ENCODE measurements around the gene DSG1.
"Not testable (repeated sequence)": the region's sequence is repeated elsewhere in the genome, so short reads cannot be mapped to it uniquely, and the experiment has no call there.

The DSG1 gene

GRCh38 chr18:31317860-31318259 lies at the start of gene DSG1:
DSG1 (plus strand) TSS chr18:31318160; CDS start chr18:31318301, 141 bp downstream.
- no peak for DNase-seq (ENCODE audit: low read depth in 2 of 2)

DNA sequence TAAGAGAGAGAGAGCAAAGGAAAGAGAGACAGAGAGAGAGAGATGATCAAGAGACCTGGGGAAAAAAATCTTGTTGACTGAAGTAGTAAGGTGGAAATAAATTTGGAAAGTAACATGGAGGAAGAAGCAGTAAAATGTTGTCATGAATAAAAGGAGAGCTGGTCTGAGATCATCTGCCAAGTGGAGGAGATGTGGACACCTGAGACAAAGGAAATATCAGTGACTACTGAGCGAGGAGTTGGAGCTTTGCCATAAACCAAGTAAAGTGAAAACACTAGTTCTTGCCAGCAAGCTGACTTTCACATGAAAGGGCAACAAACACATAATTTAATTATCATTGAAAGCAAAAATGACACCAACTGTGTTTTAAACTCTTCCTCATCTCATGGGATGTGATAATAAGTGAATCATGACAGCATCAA lies 49.0 kb upstream of the DSG1 start:
- no peak for DNase-seq (ENCODE audit: low read depth in 2 of 2)

- no peak for DNase-seq (ENCODE audit: low read depth in 2 of 2)
Observed at GRCh38 chr18:31269566-31269965, 48.4 kb upstream of the DSG1 start.

GRCh38 chr18:31270578-31270977 lies 47.4 kb upstream of the DSG1 start:
- no peak for DNase-seq (ENCODE audit: low read depth in 2 of 2)

DNA sequence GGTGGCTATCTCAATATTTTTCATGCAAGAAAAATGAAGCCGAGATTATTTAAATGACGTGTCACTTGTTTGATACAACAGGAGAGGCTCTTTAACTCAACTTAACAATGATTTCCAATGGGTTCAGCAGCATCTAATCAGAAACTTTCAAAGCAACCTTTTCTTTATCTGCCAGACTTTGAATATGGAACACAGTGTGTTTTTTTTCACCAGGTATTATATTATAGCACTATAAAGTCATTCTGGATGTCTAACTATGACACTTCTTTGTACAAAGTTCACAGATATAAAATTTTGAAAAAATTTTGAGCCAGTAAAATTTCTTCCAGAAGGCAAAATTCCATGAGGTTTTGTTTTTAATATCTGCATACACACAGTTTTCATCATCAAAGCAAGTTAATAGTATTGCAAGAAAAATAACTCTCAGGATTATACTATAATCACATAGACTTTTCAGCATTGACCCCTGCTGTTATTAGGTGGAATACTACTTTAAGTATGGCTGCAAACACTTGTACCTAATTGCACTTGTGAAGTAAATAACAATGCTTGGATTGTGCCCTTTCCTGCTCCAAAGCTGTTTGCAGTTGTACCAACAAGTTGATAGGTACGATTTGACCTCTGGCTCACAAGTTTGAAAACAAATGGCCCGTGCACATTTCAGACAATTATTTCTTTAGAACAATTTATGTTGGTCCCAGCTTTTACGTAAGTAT lies 44.0 kb upstream of the DSG1 start:
- DNase-seq (ENCODE audit: low read depth in 2 of 2): no peak

GRCh38 chr18:31274931-31275330 lies 43.0 kb upstream of the DSG1 start:
- DNase-seq (ENCODE audit: low read depth in 2 of 2): no peak

- no peak for DNase-seq (ENCODE audit: low read depth in 2 of 2)
Observed at GRCh38 chr18:31275722-31276463, 42.1 kb upstream of the DSG1 start.

- DNase-seq (ENCODE audit: low read depth in 2 of 2): no peak
Observed at GRCh38 chr18:31278609-31279071, 39.3 kb upstream of the DSG1 start.

DNA sequence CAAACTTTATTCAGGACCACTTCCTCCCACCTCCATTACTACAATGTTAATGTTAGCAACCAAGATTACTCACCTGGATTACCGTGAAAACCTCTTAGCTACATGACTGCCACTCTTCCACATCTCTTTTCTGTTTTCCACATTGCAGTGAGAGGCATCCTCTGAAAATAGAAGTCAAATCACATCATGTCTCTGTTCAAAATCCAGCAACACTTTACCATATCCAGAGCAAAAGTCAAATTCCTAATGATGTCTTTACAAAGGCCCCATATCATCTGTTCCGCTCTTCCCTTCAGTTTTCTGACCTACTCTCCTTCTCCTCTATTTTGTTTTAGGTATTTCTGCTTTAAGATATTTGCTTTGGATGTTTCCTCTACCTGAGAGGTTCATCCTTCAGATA lies 37.5 kb upstream of the DSG1 start:
- DNase-seq (ENCODE audit: low read depth in 2 of 2): no peak

DNA sequence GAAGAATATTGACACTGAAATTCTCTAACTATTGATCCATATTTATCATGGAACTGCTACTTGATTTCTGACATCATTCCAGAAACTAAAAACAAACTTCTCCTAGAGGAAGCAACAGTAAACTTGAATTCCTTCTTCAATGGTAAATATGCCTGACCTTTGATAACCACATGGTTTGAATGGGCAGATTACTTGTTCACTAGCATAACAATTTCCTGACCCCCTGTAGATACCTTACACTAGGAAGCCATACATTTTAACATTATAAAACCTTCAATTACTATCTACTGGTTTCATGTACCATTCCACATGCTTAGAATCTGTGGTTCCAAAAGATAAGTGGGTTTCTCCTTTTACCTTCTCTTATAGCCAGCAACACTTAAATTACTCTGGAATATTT lies 36.5 kb upstream of the DSG1 start:
- no peak for DNase-seq (ENCODE audit: low read depth in 2 of 2)

DNA sequence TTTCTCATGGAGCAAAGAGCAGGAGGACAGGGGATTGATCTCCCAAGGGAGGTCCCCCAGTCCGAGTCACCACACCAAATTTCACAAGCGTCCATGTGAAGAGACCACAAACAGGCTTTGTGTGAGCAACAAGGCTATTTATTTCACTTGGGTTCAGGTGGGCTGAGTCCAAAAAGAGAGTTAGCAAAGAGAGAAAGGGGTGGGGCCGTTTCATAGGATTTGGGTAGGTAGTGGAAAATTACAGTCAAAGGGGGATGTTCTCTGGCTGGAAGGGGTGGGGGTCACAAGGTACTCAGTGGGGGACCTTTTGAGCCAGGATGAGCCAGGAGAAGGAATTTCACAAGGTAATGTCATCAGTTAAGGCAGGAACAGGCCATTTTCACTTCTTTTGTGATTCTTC lies 28.5 kb upstream of the DSG1 start:
- not testable (repeated sequence) for DNase-seq (ENCODE audit: low read depth in 2 of 2)

GRCh38 chr18:31291688-31292087 lies 26.3 kb upstream of the DSG1 start:
- no peak for DNase-seq (ENCODE audit: low read depth in 2 of 2)

DNA sequence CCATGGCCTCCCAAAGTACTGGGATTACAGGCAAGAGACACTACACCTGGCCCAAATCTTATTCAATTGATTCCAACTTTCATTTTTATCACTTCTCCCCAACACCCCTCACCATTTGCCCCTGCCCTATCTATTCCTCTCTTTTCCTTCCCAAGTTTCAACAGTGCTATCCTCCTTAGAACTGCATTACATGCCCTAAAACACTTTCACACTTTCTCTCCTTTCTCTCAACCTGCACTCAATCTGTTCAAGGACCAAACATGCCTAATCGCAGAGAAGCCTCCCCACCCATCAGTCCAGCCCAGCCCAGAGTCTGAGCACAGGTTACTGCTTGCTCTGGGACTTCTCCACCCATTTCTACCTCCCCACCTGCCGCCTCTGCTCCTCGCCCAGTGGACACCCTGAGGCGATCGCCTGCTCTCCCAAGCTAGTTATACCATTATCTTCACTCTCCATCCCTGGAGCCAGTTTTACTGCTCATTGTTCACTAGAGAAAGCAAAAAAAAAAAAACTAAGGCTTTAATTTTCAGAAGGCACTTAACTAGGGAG lies 23.7 kb upstream of the DSG1 start:
- no peak for DNase-seq (ENCODE audit: low read depth in 2 of 2)

- no peak for DNase-seq (ENCODE audit: low read depth in 2 of 2)
Observed at GRCh38 chr18:31297248-31297647, 20.7 kb upstream of the DSG1 start.

DNA sequence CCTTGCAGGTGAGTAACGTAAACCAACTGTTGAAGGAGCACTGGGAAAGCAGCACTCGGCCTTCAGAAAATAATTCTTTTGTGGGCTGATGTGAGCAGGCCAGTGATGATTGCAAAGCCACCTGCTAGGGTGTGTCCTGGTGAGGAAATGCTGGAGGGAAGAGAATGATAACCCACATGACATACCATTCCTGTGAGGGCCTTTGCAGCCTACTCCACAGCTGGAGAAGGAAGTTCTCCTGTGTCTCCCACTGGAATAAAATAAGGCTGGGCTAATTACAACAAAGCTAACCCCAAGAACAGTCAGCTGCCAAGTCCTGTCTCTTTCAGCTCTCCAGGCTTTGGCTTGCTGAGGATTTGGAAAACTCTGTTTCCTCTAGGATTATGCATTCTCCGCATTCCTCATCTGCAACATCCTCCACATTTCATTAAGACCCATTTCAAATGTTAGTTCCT lies 16.7 kb upstream of the DSG1 start:
- no peak for DNase-seq (ENCODE audit: low read depth in 2 of 2)

DNA sequence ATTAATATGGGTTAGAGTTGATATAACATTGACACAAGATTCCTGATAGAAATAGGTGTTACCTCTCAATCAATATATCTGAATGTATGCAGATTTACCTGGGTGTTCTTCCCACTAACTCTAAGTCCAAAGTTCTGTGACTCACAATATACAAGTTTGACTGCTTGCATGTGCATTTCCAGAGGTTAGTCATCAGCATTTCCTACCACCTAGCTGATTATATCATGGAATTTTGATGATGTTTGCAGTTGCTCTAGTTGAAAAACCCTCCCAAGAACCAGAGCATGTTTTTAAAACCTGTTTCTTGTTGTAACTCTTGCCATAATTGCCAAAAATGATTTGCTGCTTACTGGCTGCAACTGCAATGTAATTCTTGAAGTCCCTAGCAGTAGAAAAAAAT lies 15.0 kb upstream of the DSG1 start:
- DNase-seq (ENCODE audit: low read depth in 2 of 2): no peak

- DNase-seq (ENCODE audit: low read depth in 2 of 2): no peak
Observed at GRCh38 chr18:31303771-31304170, 14.2 kb upstream of the DSG1 start.

GRCh38 chr18:31309115-31309514 lies 8.8 kb upstream of the DSG1 start:
- DNase-seq (ENCODE audit: low read depth in 2 of 2): no peak

DNA sequence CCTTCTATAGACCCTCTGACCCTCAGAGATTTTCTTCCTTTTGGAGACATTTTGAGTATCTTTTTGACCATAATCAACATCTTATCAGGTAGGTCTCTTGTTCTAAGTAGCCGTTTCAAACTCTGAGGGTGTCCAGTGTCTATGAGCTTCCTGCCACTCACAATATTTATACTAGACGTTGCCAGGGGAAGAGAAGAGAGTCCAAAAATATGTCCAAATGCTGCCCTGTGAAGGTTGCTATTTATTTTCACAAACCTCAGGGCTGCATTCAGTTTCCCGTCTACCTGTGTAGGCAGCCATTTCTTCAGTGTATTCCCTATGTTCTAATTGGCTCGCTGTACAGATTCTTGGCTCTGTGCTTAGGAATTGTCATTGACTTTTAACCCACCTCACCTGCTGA lies 986 bp upstream of the DSG1 start:
- DNase-seq (ENCODE audit: low read depth in 2 of 2): no peak

DNA sequence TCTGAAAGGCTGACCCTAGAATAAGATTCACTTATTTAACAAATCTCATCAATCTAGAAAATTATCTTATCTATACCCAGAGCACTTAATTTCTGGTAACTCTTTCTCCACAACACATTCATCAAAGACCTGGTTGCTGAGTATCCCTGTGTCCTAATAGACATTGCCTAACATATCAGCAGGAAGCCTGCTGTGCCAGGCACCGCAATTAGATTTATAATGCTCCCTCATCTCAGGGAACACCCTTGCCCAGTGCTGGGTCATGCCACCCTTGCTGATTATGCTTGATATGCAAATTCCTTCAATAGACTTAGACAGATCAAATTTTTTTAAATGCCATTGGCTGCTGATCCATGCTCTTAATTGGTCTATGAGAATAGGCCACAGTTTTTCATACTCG lies 3.8 kb downstream of the DSG1 start:
- no peak for DNase-seq (ENCODE audit: low read depth in 2 of 2)

DNA sequence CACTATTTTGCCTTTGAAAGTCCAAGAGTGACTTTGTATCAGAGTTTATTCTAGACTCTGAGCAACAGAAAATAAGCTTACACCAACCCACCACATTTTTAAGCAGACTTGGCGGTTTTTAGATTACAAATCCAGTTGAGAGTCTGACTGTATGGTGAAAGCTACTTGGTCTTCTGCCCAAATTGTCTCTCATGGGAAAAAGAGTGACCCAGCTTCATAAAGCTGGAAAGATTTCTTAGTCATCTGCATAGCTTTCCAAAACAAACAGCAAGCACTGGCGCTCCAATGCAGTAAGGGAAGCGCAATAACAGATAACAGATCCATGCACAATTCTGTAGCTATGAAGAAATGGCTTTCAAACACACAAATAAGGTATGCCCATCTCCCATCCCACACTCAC lies 7.1 kb downstream of the DSG1 start:
- peak; percentile 47 to 49 for DNase-seq (ENCODE audit: low read depth in 2 of 2)

- DNase-seq (ENCODE audit: low read depth in 2 of 2): no peak
Observed at GRCh38 chr18:31329787-31330438, 12.0 kb downstream of the DSG1 start.
